Stomach smooth muscle (tissue), 2 donors: ENCODE data around the gene TNNT2.

Source experiments
- H3K27ac ChIP-seq: one replicate; pipeline ENCODE4 v1.7.0; 2013; ENCODE audit warnings: mild to moderate bottlenecking, low read length, inconsistent platforms
- H3K27me3 ChIP-seq, 2 donors: one replicate each; pipeline ENCODE4 v1.7.0; 2013; ENCODE audit warnings: low read length in 2 of 2; ENCODE audit not compliant: insufficient read depth in 2 of 2, control insufficient read depth in 1 of 2
- H3K36me3 ChIP-seq, 2 donors: one replicate each; pipeline ENCODE4 v1.7.0; 2013; ENCODE audit warnings: low read length in 2 of 2; ENCODE audit not compliant: control insufficient read depth in 2 of 2, insufficient read depth in 2 of 2
- H3K4me1 ChIP-seq: one replicate; pipeline ENCODE4 v1.7.0; 2013; ENCODE audit warnings: low read length; ENCODE audit not compliant: control insufficient read depth, insufficient read depth
- H3K4me3 ChIP-seq, 2 donors: one replicate each; pipeline ENCODE4 v1.7.0; 2013; ENCODE audit warnings: low read length in 2 of 2
- H3K9ac ChIP-seq, 2 donors: one replicate each; pipeline ENCODE4 v1.7.0; 2013; ENCODE audit warnings: low read length in 2 of 2, mild to moderate bottlenecking in 1 of 2
- H3K9me3 ChIP-seq, 2 donors: one replicate each; pipeline ENCODE4 v1.7.0; 2013; ENCODE audit warnings: low read length in 2 of 2; ENCODE audit not compliant: control insufficient read depth in 2 of 2
- donor health status: healthy.
- donor health status: Pancreatic carcinoma.

The TNNT2 gene

DNA sequence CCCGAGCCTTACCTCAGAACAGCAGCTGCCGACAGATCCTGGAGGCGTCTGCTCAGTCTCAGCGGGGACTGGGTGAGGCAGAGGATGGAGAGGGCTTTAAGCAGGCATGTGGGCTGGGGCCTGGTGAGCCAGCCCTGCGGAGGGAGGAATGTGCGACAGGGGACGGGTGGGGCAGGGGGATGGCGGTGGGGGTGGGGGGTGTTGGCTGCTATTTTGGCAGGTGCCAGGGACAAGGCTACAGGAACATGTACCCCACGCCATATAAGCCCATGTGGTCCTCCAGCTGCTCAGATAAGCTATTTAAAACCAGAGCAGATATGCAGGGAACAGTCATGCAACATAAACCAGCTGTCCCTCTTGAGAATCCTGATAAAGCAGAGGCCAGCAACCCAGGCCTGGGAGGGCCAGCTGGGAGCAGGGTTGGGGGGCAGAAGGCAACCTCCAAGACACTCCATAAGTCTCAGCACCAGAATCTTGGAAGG, at the start of gene TNNT2:
Gene TNNT2 (minus strand): TSS at position 70 of the 482 bp plus-strand sequence. CDS start 4,426 bp downstream, outside the sequence.
- H3K9me3 ChIP-seq = no peaks in the 10 kb centered on the region
- peaks cover 13% of the 10 kb centered on the region in 2 donors for H3K27me3 ChIP-seq
- no peak within 1 kb of the TSS for H3K9ac ChIP-seq
- no peak within 1 kb of the TSS for H3K27ac ChIP-seq
- H3K4me1 ChIP-seq = no peaks in the 10 kb centered on the region
- no peak within 1 kb of the TSS for H3K4me3 ChIP-seq
- H3K36me3 ChIP-seq = no peaks in the 10 kb centered on the region

DNA sequence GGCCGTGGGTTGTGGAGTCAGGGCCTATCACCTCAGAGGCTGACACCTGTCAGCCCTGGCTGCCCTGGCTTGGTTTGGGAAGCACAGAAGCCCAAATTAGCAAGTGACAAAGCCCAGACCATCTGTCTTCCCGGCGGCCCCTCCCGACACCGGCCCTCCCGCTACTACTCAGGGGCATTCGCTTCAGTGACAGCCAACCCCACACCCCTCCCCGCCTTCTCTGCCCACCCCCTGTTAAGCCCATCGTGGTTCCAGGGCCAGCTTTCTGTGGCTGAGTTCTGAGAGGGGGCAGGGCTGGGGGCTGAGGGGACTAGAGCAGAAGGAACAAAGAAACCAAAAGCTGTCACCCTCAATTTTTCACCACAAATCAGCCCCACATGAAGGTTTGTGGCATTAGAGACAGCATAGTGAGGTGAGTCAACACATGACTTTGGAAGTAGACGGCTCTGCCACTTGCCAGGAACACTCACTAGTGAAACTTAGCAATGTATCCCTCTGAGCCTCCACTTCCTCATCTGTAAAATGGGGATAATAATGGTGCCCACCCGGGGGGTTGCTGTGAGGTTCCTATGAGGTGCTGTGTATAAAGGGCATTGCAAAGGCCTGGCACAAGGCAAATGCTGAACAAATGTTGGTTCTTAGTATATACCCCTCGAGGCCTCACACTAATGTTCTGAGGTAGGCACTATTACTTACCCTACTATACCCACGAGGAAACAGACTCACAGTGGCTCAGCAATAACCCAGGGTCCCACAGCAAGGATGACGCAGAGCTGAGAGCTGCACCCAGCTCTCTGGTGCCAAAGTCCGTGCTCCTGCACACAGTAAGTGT, 49.2 kb upstream of the TNNT2 start:
- Histone ChIP-seq H3K27me3 (no peaks in the 10 kb centered on the region), H3K4me1 (no peaks in the 10 kb centered on the region), H3K36me3 (no peaks in the 10 kb centered on the region), H3K9me3 (no peaks in the 10 kb centered on the region), H3K9ac (no peak overlapping the region), H3K27ac (no peak overlapping the region), H3K4me3 (no peak overlapping the region)

DNA sequence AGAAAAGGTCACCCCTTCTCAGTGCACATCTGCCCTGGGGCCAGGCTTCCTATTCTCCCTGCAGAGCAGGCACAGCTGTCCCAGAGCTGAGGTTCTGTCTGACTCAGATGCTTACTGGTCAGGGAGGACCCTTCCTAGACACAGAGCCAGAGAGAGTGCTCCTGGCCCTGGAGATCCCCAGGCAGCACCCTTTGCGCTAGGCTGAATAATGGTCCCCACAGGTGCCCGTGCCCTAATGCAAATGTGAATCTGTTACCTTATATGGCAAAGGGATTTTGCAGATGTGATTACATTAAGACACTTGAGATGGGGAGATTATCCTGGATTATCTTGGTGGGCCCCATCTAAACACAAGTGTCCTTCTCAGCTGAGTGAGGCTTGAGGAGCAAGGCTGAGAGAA, 46.7 kb upstream of the TNNT2 start:
- Histone ChIP-seq H3K4me1 (no peaks in the 10 kb centered on the region), H3K4me3 (no peak overlapping the region), H3K36me3 (no peaks in the 10 kb centered on the region), H3K9ac (no peak overlapping the region), H3K27ac (no peak overlapping the region), H3K27me3 (no peaks in the 10 kb centered on the region), H3K9me3 (no peaks in the 10 kb centered on the region)

DNA sequence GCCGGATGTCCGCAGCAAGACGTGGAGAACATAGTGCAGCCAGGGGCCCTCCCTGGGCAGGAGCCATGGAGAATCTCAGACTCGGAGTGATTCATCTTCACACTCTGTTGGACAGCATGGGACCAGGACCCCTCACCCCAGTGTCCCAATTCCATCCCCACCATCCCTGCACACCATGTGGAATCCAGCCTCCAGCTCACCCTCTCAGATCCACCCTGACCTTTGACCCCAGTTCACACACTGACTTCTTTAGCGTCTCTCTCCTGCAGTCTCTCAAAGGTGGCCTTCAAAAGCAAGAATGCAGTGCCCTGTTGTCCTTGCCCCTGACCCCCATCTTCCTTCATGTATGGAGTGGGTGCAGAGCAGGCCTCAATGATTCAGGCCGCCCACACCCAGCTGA, 46.2 kb upstream of the TNNT2 start:
- H3K27ac ChIP-seq = no peak overlapping the region
- no peaks in the 10 kb centered on the region for H3K27me3 ChIP-seq
- no peak overlapping the region for H3K9ac ChIP-seq
- no peaks in the 10 kb centered on the region for H3K36me3 ChIP-seq
- no peak overlapping the region for H3K4me3 ChIP-seq
- H3K9me3 ChIP-seq = no peaks in the 10 kb centered on the region
- H3K4me1 ChIP-seq = no peaks in the 10 kb centered on the region

DNA sequence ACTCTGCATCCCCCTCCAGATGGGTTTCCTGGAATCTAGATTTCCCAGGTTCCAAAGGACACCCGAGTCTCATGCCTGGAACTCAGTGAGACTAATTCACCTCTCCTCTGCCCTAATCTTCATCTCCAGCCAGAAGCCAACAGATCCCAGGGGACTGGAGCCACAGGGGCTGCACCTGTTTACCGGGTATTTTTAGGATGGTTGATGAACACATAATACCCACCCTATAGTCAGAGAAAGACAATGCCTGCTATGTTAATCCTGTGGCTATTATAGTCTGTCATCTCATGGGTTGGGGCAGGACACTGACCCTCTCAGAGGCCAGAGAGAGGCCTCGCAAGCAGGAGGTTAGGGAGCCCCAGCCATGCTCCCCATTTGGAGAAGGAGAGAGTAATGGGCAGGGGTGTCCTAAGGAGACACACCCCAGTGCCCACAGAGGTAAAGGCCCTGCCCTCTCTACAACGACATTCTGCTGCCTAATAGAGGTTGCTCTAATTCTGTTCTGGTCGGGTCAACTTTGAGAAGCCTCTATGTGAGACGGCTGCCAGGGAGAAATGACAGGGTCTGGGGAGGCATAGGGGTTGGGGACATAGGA, 45.1 kb upstream of the TNNT2 start:
- Histone ChIP-seq H3K4me3 (no peak overlapping the region), H3K9me3 (no peaks in the 10 kb centered on the region), H3K27ac (no peak overlapping the region), H3K9ac (no peak overlapping the region), H3K36me3 (no peaks in the 10 kb centered on the region), H3K27me3 (peaks cover 0 to 1% of the 10 kb centered on the region in 2 donors), H3K4me1 (no peaks in the 10 kb centered on the region)

DNA sequence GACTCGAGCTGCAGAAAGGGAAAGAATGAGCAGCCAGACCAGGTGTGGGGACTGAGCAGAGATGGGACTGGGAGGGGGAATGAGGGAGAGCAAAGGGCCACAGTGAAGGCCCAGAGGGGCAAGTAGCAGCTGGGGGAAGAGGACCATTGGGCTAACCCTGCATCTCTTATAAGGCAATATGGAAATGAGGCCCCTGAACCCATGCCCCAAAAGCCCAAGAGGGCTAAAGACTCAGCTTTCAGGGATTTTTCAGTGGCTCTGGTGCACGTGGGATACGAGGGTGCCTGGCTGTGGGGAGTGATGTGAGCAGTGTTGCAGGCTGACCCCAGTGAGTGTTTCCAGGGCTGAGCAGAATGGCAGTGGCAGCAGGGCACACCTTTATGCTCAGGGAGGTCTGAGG, 44.5 kb upstream of the TNNT2 start:
- Histone ChIP-seq H3K36me3 (no peaks in the 10 kb centered on the region), H3K4me1 (no peaks in the 10 kb centered on the region), H3K9me3 (no peaks in the 10 kb centered on the region), H3K4me3 (no peak overlapping the region), H3K27me3 (peaks cover 0 to 6% of the 10 kb centered on the region in 2 donors), H3K9ac (no peak overlapping the region), H3K27ac (no peak overlapping the region)

DNA sequence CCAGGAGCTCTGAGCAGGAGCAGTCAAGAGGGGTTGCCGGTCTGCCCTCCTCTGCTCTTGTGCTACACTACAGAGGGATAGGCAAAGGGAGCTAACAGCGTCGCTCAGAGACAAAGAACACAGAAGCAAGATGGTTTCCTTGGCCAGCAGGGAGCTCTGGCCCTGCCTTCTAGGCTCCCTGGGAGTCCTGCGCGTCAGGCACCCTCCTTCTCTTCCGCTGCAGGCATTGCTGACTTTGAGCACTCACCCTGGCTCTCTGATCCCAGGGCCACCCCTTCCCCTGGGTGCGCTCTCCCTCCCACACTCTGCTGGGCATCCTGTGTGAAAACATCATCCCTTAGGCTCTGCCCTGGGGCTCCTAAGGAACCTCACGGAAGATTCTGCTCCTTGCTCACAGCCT, 43.6 kb upstream of the TNNT2 start:
- no peak overlapping the region for H3K27ac ChIP-seq
- H3K36me3 ChIP-seq = no peaks in the 10 kb centered on the region
- H3K9ac ChIP-seq = no peak overlapping the region
- H3K27me3 ChIP-seq = peaks cover 0 to 9% of the 10 kb centered on the region in 2 donors
- H3K9me3 ChIP-seq = peaks cover 0 to 4% of the 10 kb centered on the region in 2 donors
- H3K4me1 ChIP-seq = no peaks in the 10 kb centered on the region
- no peak overlapping the region for H3K4me3 ChIP-seq

DNA sequence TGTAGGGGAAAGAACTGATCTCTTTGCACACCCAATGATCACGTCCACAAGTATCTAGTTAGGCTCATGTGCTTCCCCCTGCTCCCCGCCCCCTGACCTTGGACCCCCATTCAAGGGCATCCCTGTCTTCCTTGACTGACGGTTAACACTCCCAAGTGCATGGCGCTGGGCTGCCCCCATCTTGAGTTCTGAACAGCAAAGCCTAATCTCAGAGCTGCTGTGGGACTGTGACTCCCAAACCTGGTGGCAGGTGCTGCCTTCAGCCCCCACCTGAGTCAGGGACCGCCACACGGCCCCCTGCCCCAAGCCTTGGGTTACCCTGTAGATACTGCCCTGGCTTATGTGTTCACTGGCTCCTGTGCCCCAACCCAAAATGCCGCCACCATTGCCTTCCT, 43.1 kb upstream of the TNNT2 start:
- Histone ChIP-seq H3K36me3 (no peaks in the 10 kb centered on the region), H3K4me1 (no peaks in the 10 kb centered on the region), H3K27me3 (peaks cover 0 to 9% of the 10 kb centered on the region in 2 donors), H3K27ac (no peak overlapping the region), H3K9ac (no peak overlapping the region), H3K9me3 (peaks cover 0 to 4% of the 10 kb centered on the region in 2 donors), H3K4me3 (no peak overlapping the region)

DNA sequence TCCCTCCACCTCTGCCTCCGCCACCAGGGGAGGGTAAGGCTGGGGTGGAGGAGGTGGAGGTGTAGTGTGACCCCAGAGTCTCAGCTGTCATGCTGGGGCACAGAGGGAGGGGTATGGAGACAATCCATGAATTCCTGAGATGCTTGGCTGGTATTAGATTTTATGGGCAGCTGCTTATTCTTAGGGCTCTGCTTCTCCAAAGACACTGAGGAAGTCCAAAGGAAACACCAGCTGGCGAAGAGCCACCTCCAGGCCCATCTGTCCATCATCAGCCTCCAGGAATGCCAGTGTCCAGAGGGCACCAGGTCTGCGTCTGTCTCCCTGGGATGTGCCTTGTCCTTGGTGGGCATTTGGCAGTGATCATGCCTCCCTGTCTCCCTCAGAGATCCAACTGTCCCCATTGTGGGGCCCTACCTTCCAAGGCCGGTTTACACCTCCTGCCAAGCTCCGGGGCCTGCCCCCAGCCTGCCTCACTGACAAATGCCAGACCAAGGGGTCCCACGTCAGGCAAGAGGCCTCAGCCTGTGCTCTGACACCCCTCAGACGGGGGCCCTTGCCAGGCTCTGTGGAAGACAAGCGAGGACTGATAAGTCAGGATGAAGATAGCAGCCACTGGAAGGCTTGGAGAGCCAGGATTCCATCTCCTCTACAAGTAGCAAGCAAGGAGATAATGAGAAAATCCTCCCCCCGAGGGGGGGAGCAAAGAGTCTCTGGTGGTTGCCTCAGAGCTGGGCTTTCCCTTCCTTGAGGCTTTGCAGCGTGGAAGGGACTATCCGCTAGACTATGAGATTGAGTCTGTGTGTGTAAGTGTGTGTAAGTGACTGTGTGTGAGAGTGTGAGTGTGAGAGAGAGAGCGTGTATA, 42.5 kb upstream of the TNNT2 start:
- no peak overlapping the region for H3K4me3 ChIP-seq
- peaks cover 0 to 4% of the 10 kb centered on the region in 2 donors for H3K9me3 ChIP-seq
- H3K4me1 ChIP-seq = no peaks in the 10 kb centered on the region
- no peaks in the 10 kb centered on the region for H3K36me3 ChIP-seq
- no peak overlapping the region for H3K9ac ChIP-seq
- H3K27me3 ChIP-seq = peaks cover 0 to 9% of the 10 kb centered on the region in 2 donors
- H3K27ac ChIP-seq = no peak overlapping the region

DNA sequence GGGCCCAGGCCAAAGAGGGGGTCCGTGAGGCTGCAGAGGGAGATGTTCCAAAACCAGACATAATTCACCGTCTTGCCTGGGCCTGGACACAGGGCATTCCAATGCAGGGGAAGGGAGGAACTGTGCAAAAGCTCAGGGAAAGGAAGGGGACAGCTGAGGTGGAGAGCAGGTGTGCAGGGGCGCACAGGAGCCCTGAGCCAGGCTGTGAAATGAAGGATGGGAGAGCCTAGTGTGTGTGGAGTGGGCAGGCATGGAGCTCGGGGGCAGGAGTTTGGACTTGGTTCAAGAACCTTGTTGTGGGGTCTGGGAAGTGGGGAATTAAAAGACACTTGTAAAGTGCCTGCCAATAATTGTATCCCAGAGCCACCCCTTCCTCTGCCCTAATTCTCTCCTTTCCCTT, 41.8 kb upstream of the TNNT2 start:
- Histone ChIP-seq H3K27me3 (peaks cover 0 to 9% of the 10 kb centered on the region in 2 donors), H3K4me3 (no peak overlapping the region), H3K9ac (no peak overlapping the region), H3K36me3 (no peaks in the 10 kb centered on the region), H3K9me3 (peaks cover 0 to 4% of the 10 kb centered on the region in 2 donors), H3K27ac (no peak overlapping the region), H3K4me1 (no peaks in the 10 kb centered on the region)
